ENCODE measurements around the gene CR1L.

- TF ChIP-seq MAX (IDR thresholded peaks at IDR 0.05; ENCODE audit: insufficient read depth, insufficient read length): no peak
- TF ChIP-seq EZH2 (IDR thresholded peaks at IDR 0.05; ENCODE audit: borderline replicate concordance, low read depth, low read length, severe bottlenecking): no peak
- TF ChIP-seq POLR2A (IDR thresholded peaks at IDR 0.05; ENCODE audit: low read depth, low read length): no peak
- TF ChIP-seq CTCF (IDR thresholded peaks at IDR 0.05; ENCODE audit: extremely low read depth in 1 of 2, insufficient read depth in 1 of 2, low read depth in 1 of 2, low read length in 2 of 2): no peak
- TF ChIP-seq GATA2 (IDR thresholded peaks at IDR 0.05; ENCODE audit: insufficient read depth, insufficient read length, low read depth, low read length): no peak
- no peak for TF ChIP-seq POLR2AphosphoS5 (IDR thresholded peaks at IDR 0.05; ENCODE audit: insufficient read depth, low read depth, low read length)
- TF ChIP-seq MYC (IDR thresholded peaks at IDR 0.05; ENCODE audit: low read depth, low read length): no peak
Measured at GRCh38 chr1:207644166-207644851, 624 bp upstream of the CR1L start.

All from endothelial cell of umbilical vein (primary cell).